Measurements from ENCODE around the gene TTC12.

DNA sequence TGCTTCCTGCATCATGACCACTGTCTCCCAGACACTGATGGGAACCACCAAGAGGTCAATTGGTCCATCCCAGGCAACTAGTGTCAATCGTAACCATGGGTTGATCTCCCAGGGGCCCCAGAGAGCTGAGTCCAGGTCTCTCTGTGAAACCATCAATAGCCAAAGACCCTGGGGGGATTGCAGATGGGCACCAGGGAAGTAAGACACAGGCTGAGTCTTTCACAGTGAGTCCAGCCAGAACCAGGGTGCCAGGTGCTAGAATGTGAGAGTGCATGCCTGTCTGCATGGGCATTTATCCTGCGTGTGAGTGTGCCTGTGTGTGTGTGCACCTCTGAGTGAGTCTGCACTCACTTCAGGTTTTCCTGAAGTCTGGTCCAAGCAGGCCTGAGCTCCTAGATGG lies 45.3 kb upstream of the TTC12 start:
- TF ChIP-seq EP300 (conservative IDR thresholded peaks at IDR 0.05; ENCODE audit: poor library complexity, severe bottlenecking) (no peak), EZH2 (IDR thresholded peaks at IDR 0.05; ENCODE audit: borderline replicate concordance, insufficient read depth, low read length, poor library complexity, severe bottlenecking) (no peak), SMC3 (conservative IDR thresholded peaks at IDR 0.05; ENCODE audit: poor library complexity) (no peak), POLR2AphosphoS5 (IDR thresholded peaks at IDR 0.05) (no peak), RAD21 (conservative IDR thresholded peaks at IDR 0.05) (no peak), TAF1 (IDR thresholded peaks at IDR 0.05; ENCODE audit: low read depth) (no peak), MXI1 (conservative IDR thresholded peaks at IDR 0.05; ENCODE audit: poor library complexity, severe bottlenecking) (no peak)
- TF ChIP-seq, protein P1, sequence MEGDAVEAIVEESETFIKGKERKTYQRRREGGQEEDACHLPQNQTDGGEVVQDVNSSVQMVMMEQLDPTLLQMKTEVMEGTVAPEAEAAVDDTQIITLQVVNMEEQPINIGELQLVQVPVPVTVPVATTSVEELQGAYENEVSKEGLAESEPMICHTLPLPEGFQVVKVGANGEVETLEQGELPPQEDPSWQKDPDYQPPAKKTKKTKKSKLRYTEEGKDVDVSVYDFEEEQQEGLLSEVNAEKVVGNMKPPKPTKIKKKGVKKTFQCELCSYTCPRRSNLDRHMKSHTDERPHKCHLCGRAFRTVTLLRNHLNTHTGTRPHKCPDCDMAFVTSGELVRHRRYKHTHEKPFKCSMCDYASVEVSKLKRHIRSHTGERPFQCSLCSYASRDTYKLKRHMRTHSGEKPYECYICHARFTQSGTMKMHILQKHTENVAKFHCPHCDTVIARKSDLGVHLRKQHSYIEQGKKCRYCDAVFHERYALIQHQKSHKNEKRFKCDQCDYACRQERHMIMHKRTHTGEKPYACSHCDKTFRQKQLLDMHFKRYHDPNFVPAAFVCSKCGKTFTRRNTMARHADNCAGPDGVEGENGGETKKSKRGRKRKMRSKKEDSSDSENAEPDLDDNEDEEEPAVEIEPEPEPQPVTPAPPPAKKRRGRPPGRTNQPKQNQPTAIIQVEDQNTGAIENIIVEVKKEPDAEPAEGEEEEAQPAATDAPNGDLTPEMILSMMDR (IDR thresholded peaks at IDR 0.05; ENCODE audit: poor library complexity, severe bottlenecking), result no peak
- TF ChIP-seq, protein P2, sequence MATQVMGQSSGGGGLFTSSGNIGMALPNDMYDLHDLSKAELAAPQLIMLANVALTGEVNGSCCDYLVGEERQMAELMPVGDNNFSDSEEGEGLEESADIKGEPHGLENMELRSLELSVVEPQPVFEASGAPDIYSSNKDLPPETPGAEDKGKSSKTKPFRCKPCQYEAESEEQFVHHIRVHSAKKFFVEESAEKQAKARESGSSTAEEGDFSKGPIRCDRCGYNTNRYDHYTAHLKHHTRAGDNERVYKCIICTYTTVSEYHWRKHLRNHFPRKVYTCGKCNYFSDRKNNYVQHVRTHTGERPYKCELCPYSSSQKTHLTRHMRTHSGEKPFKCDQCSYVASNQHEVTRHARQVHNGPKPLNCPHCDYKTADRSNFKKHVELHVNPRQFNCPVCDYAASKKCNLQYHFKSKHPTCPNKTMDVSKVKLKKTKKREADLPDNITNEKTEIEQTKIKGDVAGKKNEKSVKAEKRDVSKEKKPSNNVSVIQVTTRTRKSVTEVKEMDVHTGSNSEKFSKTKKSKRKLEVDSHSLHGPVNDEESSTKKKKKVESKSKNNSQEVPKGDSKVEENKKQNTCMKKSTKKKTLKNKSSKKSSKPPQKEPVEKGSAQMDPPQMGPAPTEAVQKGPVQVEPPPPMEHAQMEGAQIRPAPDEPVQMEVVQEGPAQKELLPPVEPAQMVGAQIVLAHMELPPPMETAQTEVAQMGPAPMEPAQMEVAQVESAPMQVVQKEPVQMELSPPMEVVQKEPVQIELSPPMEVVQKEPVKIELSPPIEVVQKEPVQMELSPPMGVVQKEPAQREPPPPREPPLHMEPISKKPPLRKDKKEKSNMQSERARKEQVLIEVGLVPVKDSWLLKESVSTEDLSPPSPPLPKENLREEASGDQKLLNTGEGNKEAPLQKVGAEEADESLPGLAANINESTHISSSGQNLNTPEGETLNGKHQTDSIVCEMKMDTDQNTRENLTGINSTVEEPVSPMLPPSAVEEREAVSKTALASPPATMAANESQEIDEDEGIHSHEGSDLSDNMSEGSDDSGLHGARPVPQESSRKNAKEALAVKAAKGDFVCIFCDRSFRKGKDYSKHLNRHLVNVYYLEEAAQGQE (IDR thresholded peaks at IDR 0.05; ENCODE audit: borderline replicate concordance), result no peak
